Measurements from ENCODE around the gene DYNLRB1. TPM values are rescaled to one million over a fixed set of nuclear protein-coding genes. Genes with fewer than 3 reads are reported as not detected.

The DYNLRB1 gene
- total and polyA plus RNA-seq, 9 of the 15 experiments (the other 6 are each of a cell fraction or from before 2014, with no cell fraction given): 48.7 to 358 (median 121) TPM

GRCh38 chr20:34506480-34506879, 9.7 kb upstream of the DYNLRB1 start (continued):
- TF ChIP-seq ZNF175 (CRISPR knock-in tag; IDR thresholded peaks at IDR 0.05; ENCODE audit: low read depth): no peak
- no peak for TF ChIP-seq ZNF740 (CRISPR knock-in tag; IDR thresholded peaks at IDR 0.05)
- TF ChIP-seq ZNF740 (tag; IDR thresholded peaks at IDR 0.05): no peak
- TF ChIP-seq DLX4 (CRISPR knock-in tag; IDR thresholded peaks at IDR 0.05): no peak
- no peak for TF ChIP-seq SMARCB1 (IDR thresholded peaks at IDR 0.05; ENCODE audit: insufficient read length, low read depth)
- TF ChIP-seq GTF2E2 (tag; IDR thresholded peaks at IDR 0.05): no peak
- no peak for TF ChIP-seq ZNF639 (CRISPR knock-in tag; conservative IDR thresholded peaks at IDR 0.05 in 1 of 2, IDR thresholded peaks at IDR 0.05 in 1 of 2)
- TF ChIP-seq REST (IDR thresholded peaks at IDR 0.05; ENCODE audit: borderline replicate concordance): no peak
- no peak for TF ChIP-seq REST (CRISPR knock-in tag; IDR thresholded peaks at IDR 0.05; ENCODE audit: low read depth)
- no peak for TF ChIP-seq SUPT5H (IDR thresholded peaks at IDR 0.05)
- TF ChIP-seq SMARCA5 (IDR thresholded peaks at IDR 0.05): no peak
- TF ChIP-seq POLR2B (IDR thresholded peaks at IDR 0.05; ENCODE audit: low read depth, partially characterized antibody): no peak
- TF ChIP-seq CBFA2T2 (conservative IDR thresholded peaks at IDR 0.05): no peak

Measured in K562 (cell line).